Upper lobe of right lung (tissue), 1 donor: ENCODE data around the gene MYORG. TPM values are rescaled to one million over a fixed set of nuclear protein-coding genes. Genes with fewer than 3 reads are reported as not detected.
"Not testable (repeated sequence)": the region's sequence is repeated elsewhere in the genome, so short reads cannot be mapped to it uniquely, and the experiment has no call there.

Experiments used
- ATAC-seq: fragments of 200-7000 bp; cut with Tn5 transposase; one replicate; pipeline ENCODE4 v1.9.1; 2020; ENCODE audit warnings: mild to moderate bottlenecking, moderate library complexity
- DNase-seq: peaks from one replicate; pipeline ENCODE4 v3.0.0-alpha.2; 2020
- H3K27ac ChIP-seq: fragments of 200-600 bp; one replicate; pipeline ENCODE4 v1.8.0; 2022
- H3K27me3 ChIP-seq: fragments of 200-600 bp; one replicate; pipeline ENCODE4 v1.8.0; 2022; ENCODE audit warnings: mild to moderate bottlenecking
- H3K36me3 ChIP-seq: fragments of 200-600 bp; one replicate; pipeline ENCODE4 v1.8.0; 2022
- H3K4me1 ChIP-seq: fragments of 200-600 bp; one replicate; pipeline ENCODE4 v1.8.0; 2022
- H3K4me3 ChIP-seq: fragments of 200-600 bp; one replicate; pipeline ENCODE4 v1.8.0; 2022; ENCODE audit warnings: mild to moderate bottlenecking
- H3K9me3 ChIP-seq: fragments of 200-600 bp; one replicate; pipeline ENCODE4 v1.8.0; 2022
- CTCF ChIP-seq: fragments of 200-600 bp; IDR thresholded peaks from one replicate; pipeline ENCODE4 v1.8.0; 2022; ENCODE audit warnings: antibody characterized with exemption
- intact Hi-C: fragments of 100-400 bp; cut with DNase I; formaldehyde crosslinking; loops from one replicate; pipeline ENCODE4 v1.11.0; 2022
- total RNA-seq: library from RNA; stranded (reverse); fragmentation: NEBNext Ultra II Directional; extraction: Animal tissue kit (Norgen Biotek cat#: 25700); gene quantifications from one replicate; pipeline ENCODE4 v1.2.1, GENCODE V29; 2021
- donor health status: DM: no; HTN: yes; CAD: no; lungs with severe emphysema.

Gene MYORG
- total RNA-seq, 1 donor from 2014 or later, result 6.9 TPM

- Histone ChIP-seq H3K27ac (no peak overlapping the region), H3K4me3 (no peak overlapping the region), H3K9me3 (no peaks in the 10 kb centered on the region), H3K27me3 (peaks cover 11% of the 10 kb centered on the region), H3K36me3 (no peaks in the 10 kb centered on the region), H3K4me1 (peaks cover 5% of the 10 kb centered on the region)
- ATAC-seq, result no peak
- no peak for DNase-seq
- no peak for TF ChIP-seq CTCF
- intact Hi-C loops, result no loop called here
Observed at GRCh38 chr9:34370970-34371880, 5.5 kb downstream of the MYORG start.

- no peaks in the 10 kb centered on the region for H3K36me3 ChIP-seq
- no peaks in the 10 kb centered on the region for H3K4me1 ChIP-seq
- H3K27ac ChIP-seq, result no peak overlapping the region
- DNase-seq (no peak), ATAC-seq (no peak)
- no peak for TF ChIP-seq CTCF
- H3K4me3 ChIP-seq, result no peak overlapping the region
- H3K27me3 ChIP-seq, result peaks cover 11% of the 10 kb centered on the region
- intact Hi-C loops, result no loop called here
- no peaks in the 10 kb centered on the region for H3K9me3 ChIP-seq
Observed at GRCh38 chr9:34370335-34370969, 6.2 kb downstream of the MYORG start.

- DNase-seq, result no peak
- Histone ChIP-seq H3K4me1 (no peaks in the 10 kb centered on the region), H3K27me3 (peaks cover 11% of the 10 kb centered on the region), H3K4me3 (no peak overlapping the region), H3K9me3 (no peaks in the 10 kb centered on the region), H3K27ac (no peak overlapping the region), H3K36me3 (no peaks in the 10 kb centered on the region)
- intact Hi-C loops, result no loop called here
- no peak for TF ChIP-seq CTCF
- ATAC-seq, result no peak
Observed at GRCh38 chr9:34369636-34370035, 7.1 kb downstream of the MYORG start.

DNA sequence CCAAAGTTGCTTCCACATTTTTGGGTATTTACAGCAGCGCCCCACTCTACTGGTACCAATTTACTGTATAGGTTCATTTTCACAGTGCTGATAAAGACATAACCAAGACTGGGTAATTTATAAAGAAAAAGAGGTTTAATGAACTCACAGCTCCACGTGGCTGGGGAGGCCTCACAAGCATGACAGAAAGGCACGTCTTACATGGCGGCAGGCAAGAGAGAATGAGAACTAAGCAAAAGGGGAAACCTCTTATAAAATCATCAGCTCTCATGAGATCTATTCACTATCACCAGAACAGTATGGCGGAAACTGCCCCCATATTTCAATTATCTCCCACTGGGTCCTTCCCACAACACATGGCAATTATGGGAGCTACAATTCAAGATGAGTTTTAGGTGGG is 7.9 kb downstream of the MYORG start:
- peaks cover 11% of the 10 kb centered on the region for H3K27me3 ChIP-seq
- H3K4me1 ChIP-seq, intact Hi-C loops, DNase-seq, H3K9me3 ChIP-seq, H3K36me3 ChIP-seq, H3K27ac ChIP-seq, H3K4me3 ChIP-seq, ATAC-seq: not testable (repeated sequence)

DNA sequence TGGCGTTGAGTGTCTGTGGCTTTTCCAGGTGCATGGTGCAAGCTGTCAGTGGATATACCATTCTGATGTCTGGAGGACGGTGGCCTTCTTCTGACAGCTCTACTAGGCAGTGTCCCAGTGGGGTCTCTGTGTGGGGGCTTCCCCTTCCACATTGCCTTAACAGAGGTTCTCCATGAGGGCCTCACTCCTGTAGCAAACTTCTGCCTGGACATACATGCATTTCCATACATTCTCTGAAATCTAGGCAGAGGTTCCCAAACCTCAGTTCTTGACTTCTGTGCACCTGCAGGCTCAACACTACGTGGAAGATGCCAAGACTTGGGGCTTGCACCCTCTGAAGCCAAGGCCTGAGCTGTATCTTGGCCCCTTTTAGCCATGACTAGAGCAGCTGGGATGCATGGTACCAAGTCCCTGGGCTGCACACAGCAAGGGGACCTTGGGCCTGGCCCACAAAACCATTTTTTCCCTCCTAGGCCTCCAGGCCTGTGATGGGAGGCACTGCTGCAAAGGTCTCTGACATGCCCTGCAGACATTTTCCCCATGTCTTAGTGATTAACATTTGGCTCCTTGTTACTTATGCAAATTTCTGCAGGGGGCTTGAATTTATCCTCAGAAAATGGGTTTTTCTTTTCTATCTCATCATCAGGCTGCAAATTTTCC is 8.8 kb downstream of the MYORG start:
- H3K27me3 ChIP-seq, result peaks cover 11% of the 10 kb centered on the region
- intact Hi-C loops, H3K4me3 ChIP-seq, ATAC-seq, H3K27ac ChIP-seq, H3K4me1 ChIP-seq, H3K9me3 ChIP-seq, H3K36me3 ChIP-seq: not testable (repeated sequence)
- DNase-seq, result peak; percentile 18

DNA sequence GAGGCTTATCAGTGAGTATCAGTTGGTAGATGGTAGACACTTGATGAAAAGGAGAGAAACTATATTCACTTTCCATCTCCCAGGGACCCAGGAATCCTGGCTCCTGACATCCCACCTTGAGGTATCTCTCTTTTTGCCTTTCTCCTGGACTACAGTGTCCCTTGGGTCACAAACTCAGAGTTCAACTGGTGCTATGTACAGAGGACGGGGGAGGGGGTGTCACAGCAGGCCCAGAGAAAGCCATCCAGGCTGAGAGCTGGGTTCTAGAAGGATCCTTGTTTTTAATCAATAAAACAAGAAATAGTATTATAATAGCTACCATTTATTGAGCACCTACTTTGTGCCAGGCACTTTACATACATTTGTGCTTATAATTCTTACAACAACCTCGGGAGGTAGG is 10.3 kb downstream of the MYORG start:
- intact Hi-C loops, result no loop called here
- DNase-seq (no peak), ATAC-seq (no peak)
- TF ChIP-seq CTCF, result no peak
- peaks cover under 1% of the 10 kb centered on the region for H3K27me3 ChIP-seq
- H3K27ac ChIP-seq, result no peak overlapping the region
- H3K9me3 ChIP-seq, result no peaks in the 10 kb centered on the region
- H3K36me3 ChIP-seq, result no peaks in the 10 kb centered on the region
- no peak overlapping the region for H3K4me3 ChIP-seq
- no peaks in the 10 kb centered on the region for H3K4me1 ChIP-seq
